Endothelial cell of umbilical vein (primary cell): Measurements from ENCODE around the gene FICD.

ENCODE experiments used
- MYC ChIP-seq: IDR thresholded peaks from one replicate; pipeline ENCODE4 v1.6.1; 2011; ENCODE audit warnings: mild to moderate bottlenecking, low read depth, low read length
- POLR2A ChIP-seq: IDR thresholded peaks from 2 replicates; pipeline ENCODE4 v1.6.1; 2012; ENCODE audit warnings: low read depth, mild to moderate bottlenecking, control low read depth, low read length
- POLR2AphosphoS5 ChIP-seq: IDR thresholded peaks from 2 replicates; pipeline ENCODE4 v1.6.1; 2012; ENCODE audit warnings: low read depth, mild to moderate bottlenecking, control low read depth, low read length, moderate library complexity; ENCODE audit not compliant: insufficient read depth
- TF ChIP-seq, protein P1 (sequence below), 2 donors: IDR thresholded peaks; 1 replicate in 1 of 2; 2 replicates in 1 of 2; pipeline ENCODE4 v1.5.1; 2011; ENCODE audit warnings: low read length in 2 of 2, mild to moderate bottlenecking in 2 of 2, moderate library complexity in 2 of 2, control low read depth in 1 of 2, inconsistent platforms in 1 of 2, low read depth in 1 of 2; ENCODE audit not compliant: insufficient read depth in 1 of 2; ENCODE audit errors: extremely low read depth in 1 of 2

DNA sequence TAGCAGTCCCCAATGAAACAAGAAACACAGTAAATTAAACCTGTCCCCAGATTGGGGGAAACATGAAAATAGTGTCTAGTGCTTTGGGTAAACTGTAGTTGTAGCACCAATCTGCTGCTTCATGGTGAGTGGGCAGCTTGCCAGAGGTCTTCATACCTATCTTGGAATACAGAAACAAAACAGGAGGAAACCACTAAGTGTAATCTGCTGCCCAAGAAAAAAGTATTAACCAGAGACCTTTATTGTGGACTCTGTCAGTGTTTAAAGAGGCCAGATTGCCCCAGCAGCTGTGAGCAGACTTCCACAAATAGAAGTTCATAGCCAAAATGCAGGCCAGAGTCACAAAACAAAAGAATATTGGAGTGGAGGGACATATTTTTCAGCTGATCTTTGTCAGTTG is 49.6 kb downstream of the FICD start:
- TF ChIP-seq MYC (no peak), POLR2AphosphoS5 (no peak), POLR2A (no peak)
- TF ChIP-seq, protein P1, sequence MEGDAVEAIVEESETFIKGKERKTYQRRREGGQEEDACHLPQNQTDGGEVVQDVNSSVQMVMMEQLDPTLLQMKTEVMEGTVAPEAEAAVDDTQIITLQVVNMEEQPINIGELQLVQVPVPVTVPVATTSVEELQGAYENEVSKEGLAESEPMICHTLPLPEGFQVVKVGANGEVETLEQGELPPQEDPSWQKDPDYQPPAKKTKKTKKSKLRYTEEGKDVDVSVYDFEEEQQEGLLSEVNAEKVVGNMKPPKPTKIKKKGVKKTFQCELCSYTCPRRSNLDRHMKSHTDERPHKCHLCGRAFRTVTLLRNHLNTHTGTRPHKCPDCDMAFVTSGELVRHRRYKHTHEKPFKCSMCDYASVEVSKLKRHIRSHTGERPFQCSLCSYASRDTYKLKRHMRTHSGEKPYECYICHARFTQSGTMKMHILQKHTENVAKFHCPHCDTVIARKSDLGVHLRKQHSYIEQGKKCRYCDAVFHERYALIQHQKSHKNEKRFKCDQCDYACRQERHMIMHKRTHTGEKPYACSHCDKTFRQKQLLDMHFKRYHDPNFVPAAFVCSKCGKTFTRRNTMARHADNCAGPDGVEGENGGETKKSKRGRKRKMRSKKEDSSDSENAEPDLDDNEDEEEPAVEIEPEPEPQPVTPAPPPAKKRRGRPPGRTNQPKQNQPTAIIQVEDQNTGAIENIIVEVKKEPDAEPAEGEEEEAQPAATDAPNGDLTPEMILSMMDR (IDR thresholded peaks at IDR 0.05; ENCODE audit: extremely low read depth in 1 of 2, insufficient read depth in 1 of 2, low read depth in 1 of 2, low read length in 2 of 2), result no peak
